Neutrophil (primary cell): ENCODE results near the gene GNAI3.

Experiments used
- H3K27ac ChIP-seq: fragments of 200-600 bp; sonication (generic); 2 replicates; pipeline ENCODE4 v1.5.1; 2016; ENCODE audit warnings: mild to moderate bottlenecking, moderate library complexity
- H3K27me3 ChIP-seq: fragments of 200-600 bp; sonication (generic); 2 replicates; pipeline ENCODE4 v1.6.0; 2016; ENCODE audit warnings: mild to moderate bottlenecking
- H3K36me3 ChIP-seq: fragments of 200-600 bp; sonication (generic); 2 replicates; pipeline ENCODE4 v1.5.1; 2017
- H3K4me1 ChIP-seq, 2 experiments: fragments of 200-600 bp in 1 of 2; sonication (generic) in 1 of 2; 1 replicate in 1 of 2; 2 replicates in 1 of 2; pipeline versions ENCODE4 v1.5.1 to v1.6.1; 2013 to 2016; ENCODE audit warnings: low read depth in 1 of 2, low read length in 1 of 2, mild to moderate bottlenecking in 1 of 2, moderate library complexity in 1 of 2; ENCODE audit not compliant: control insufficient read depth in 1 of 2, insufficient read depth in 1 of 2
- H3K4me3 ChIP-seq, 2 experiments: fragments of 200-600 bp in 1 of 2; sonication (generic) in 1 of 2; 1 replicate in 1 of 2; 2 replicates in 1 of 2; pipeline ENCODE4 v1.5.1; 2013 to 2016; ENCODE audit warnings: low read depth in 1 of 2, low read length in 1 of 2, mild to moderate bottlenecking in 1 of 2, moderate library complexity in 1 of 2
- H3K9me3 ChIP-seq: fragments of 200-600 bp; sonication (generic); 2 replicates; pipeline ENCODE4 v1.5.1; 2016
- CTCF ChIP-seq: fragments of 200-600 bp; sonication (generic); IDR thresholded peaks from 2 replicates; pipeline ENCODE4 v1.5.1; 2016; ENCODE audit warnings: antibody characterized with exemption

The GNAI3 gene

GRCh38 chr1:109609881-109610280, 61.5 kb downstream of the GNAI3 start:
- Histone ChIP-seq H3K27me3 (no peaks in the 10 kb centered on the region), H3K4me3 (no peak overlapping the region), H3K27ac (peak overlapping the region; percentile 97), H3K9me3 (no peaks in the 10 kb centered on the region), H3K36me3 (peaks cover 4% of the 10 kb centered on the region), H3K4me1 (peaks cover 28 to 41% of the 10 kb centered on the region in 2 experiments)
- no peak for TF ChIP-seq CTCF

GRCh38 chr1:109610609-109611307, 62.3 kb downstream of the GNAI3 start:
- Histone ChIP-seq H3K4me3 (peak overlapping the region in 1 of 2 experiments; percentile 9), H3K36me3 (peaks cover 3% of the 10 kb centered on the region), H3K4me1 (peaks cover 36 to 50% of the 10 kb centered on the region in 2 experiments), H3K27me3 (no peaks in the 10 kb centered on the region), H3K9me3 (no peaks in the 10 kb centered on the region), H3K27ac (peak overlapping the region; percentile 97)
- TF ChIP-seq CTCF: no peak

- H3K4me3 ChIP-seq: peak overlapping the region in 1 of 2 experiments; percentile 9
- H3K4me1 ChIP-seq: peaks cover 43 to 57% of the 10 kb centered on the region in 2 experiments
- no peak for TF ChIP-seq CTCF
- H3K27ac ChIP-seq: peak overlapping the region; percentile 97
- no peaks in the 10 kb centered on the region for H3K9me3 ChIP-seq
- no peaks in the 10 kb centered on the region for H3K27me3 ChIP-seq
- no peaks in the 10 kb centered on the region for H3K36me3 ChIP-seq
Measured at GRCh38 chr1:109611308-109611990, 63.0 kb downstream of the GNAI3 start.

GRCh38 chr1:109613361-109614147, 65.1 kb downstream of the GNAI3 start:
- H3K9me3 ChIP-seq: no peaks in the 10 kb centered on the region
- H3K27me3 ChIP-seq: no peaks in the 10 kb centered on the region
- peaks cover 64 to 74% of the 10 kb centered on the region in 2 experiments for H3K4me1 ChIP-seq
- no peak for TF ChIP-seq CTCF
- peak overlapping the region; percentile 97 for H3K27ac ChIP-seq
- H3K36me3 ChIP-seq: no peaks in the 10 kb centered on the region
- H3K4me3 ChIP-seq: no peak overlapping the region

- Histone ChIP-seq H3K27me3 (no peaks in the 10 kb centered on the region), H3K36me3 (no peaks in the 10 kb centered on the region), H3K4me1 (peaks cover 68 to 81% of the 10 kb centered on the region in 2 experiments), H3K4me3 (peak overlapping the region; percentile 39 to 46), H3K9me3 (no peaks in the 10 kb centered on the region), H3K27ac (peak overlapping the region; percentile 97)
- peak; percentile 65 for TF ChIP-seq CTCF
Measured at GRCh38 chr1:109615879-109616278, 67.5 kb downstream of the GNAI3 start.
